ENCODE measurements around the gene KRT2.

GRCh38 chr12:52682938-52683574, 31.0 kb upstream of the KRT2 start:
- TF ChIP-seq CTCF (IDR thresholded peaks at IDR 0.05) (no peak), POLR2A (IDR thresholded peaks at IDR 0.05) (no peak)

Measured in body of pancreas (tissue), 4 donors.